DND-41 (cell line): Measurements from ENCODE around the gene ATXN1.

Source experiments
- EZH2 ChIP-seq: IDR thresholded peaks from 3 replicates; pipeline ENCODE4 v1.6.1; 2012; ENCODE audit warnings: borderline replicate concordance, low read depth, mild to moderate bottlenecking, moderate library complexity, low read length, inconsistent platforms; ENCODE audit not compliant: severe bottlenecking
- TF ChIP-seq, protein P1 (sequence below): IDR thresholded peaks from 2 replicates; pipeline ENCODE4 v1.5.1; 2012; ENCODE audit warnings: borderline replicate concordance, low read length, moderate library complexity, mild to moderate bottlenecking; ENCODE audit not compliant: poor library complexity, severe bottlenecking; ENCODE audit errors: extremely low read depth

DNA sequence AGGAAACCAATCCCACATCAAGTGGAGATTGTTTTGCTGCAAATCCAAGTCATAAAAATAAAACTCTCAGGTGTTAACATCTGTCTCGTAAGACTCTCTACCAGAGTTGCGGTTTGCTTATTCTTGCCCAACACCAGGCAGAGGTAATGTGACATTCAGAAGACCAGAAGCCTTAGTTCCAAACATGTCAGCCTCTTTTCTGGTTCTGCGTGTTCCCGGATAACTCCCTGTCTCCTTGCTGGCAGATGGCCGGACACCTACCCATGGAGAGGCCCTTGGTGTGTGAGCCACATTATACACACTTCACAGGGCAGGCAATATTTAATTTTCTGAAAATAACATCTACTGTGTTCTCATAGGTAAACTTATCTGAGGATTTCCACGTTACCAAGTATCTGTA is 449.5 kb downstream of the ATXN1 start:
- TF ChIP-seq, protein P1, sequence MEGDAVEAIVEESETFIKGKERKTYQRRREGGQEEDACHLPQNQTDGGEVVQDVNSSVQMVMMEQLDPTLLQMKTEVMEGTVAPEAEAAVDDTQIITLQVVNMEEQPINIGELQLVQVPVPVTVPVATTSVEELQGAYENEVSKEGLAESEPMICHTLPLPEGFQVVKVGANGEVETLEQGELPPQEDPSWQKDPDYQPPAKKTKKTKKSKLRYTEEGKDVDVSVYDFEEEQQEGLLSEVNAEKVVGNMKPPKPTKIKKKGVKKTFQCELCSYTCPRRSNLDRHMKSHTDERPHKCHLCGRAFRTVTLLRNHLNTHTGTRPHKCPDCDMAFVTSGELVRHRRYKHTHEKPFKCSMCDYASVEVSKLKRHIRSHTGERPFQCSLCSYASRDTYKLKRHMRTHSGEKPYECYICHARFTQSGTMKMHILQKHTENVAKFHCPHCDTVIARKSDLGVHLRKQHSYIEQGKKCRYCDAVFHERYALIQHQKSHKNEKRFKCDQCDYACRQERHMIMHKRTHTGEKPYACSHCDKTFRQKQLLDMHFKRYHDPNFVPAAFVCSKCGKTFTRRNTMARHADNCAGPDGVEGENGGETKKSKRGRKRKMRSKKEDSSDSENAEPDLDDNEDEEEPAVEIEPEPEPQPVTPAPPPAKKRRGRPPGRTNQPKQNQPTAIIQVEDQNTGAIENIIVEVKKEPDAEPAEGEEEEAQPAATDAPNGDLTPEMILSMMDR, result no peak
- TF ChIP-seq EZH2, result no peak
